Measurements from ENCODE around the gene UQCC3. TPM values are rescaled to one million over a fixed set of nuclear protein-coding genes. Genes with fewer than 3 reads are reported as not detected.

UQCC3 gene, protein sequence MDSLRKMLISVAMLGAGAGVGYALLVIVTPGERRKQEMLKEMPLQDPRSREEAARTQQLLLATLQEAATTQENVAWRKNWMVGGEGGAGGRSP
- 1 to 10 TPM; 4.0 to 6.3 (median 5.3) TPM for total RNA-seq
- long read RNA-seq, transcript UQCC3-201 (2 exons, 1,947 nt) = major isoform, 16 of 20 reads
- long read RNA-seq, partial matches to known transcripts = 2 of 20 reads
- long read RNA-seq, other reads (novel, unspliced or antisense) = 2 of 20 reads

DNA sequence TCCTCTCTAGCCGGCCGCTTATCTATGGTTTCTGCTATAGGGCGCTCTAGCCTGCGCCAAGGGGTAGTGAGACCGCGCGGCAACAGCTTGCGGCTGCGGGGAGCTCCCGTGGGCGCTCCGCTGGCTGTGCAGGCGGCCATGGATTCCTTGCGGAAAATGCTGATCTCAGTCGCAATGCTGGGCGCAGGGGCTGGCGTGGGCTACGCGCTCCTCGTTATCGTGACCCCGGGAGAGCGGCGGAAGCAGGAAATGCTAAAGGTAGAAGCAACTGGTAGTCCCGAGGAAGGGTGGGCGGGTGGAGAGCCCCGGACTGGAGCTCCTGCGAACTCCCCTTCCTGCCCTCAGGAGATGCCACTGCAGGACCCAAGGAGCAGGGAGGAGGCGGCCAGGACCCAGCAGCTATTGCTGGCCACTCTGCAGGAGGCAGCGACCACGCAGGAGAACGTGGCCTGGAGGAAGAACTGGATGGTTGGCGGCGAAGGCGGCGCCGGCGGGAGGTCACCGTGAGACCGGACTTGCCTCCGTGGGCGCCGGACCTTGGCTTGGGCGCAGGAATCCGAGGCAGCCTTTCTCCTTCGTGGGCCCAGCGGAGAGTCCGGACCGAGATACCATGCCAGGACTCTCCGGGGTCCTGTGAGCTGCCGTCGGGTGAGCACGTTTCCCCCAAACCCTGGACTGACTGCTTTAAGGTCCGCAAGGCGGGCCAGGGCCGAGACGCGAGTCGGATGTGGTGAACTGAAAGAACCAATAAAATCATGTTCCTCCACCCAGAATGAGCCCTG, at the start of gene UQCC3, which contains the start of gene LBHD1:
TSS of gene UQCC3 (plus strand) at position 66 of the 782 bp plus-strand sequence. CDS start at position 139, 73 bp downstream.
TSS of gene LBHD1 (minus strand) at position 660 of the 782 bp plus-strand sequence. CDS start 2,236 bp downstream, outside the sequence.
- WGBS (ENCODE audit: insufficient coverage, low coverage, low lambda C conversion rate, missing lambda C conversion rate) = 0% methylated on average over 26 of the region's 59 CpGs
- DNase-seq = peak; percentile 76 to 85 (median 83)
- ATAC-seq = peak; percentile 75 to 87 (median 82)
- intact Hi-C loops (cut with DNase I) = loop anchor here in 1 of 2 donors (10.0 kb wide), 1 partner anchor 57 kb away; the partner anchor contains the start of genes EML3 and ROM1
- Histone ChIP-seq H3K27me3 (no peaks in the 10 kb centered on the region), H3K36me3 (peaks cover 0 to 21% (median 0%) of the 10 kb centered on the region in 4 donors), H3K4me1 (peaks cover 0 to 49% (median 15%) of the 10 kb centered on the region in 4 donors), H3K27ac (peak within 1 kb of the TSS; percentile 80 to 90 (median 87)), H3K4me3 (peak within 1 kb of the TSS; percentile 80 to 97 (median 95)), H3K9me3 (no peaks in the 10 kb centered on the region)
- TF ChIP-seq, protein P1, sequence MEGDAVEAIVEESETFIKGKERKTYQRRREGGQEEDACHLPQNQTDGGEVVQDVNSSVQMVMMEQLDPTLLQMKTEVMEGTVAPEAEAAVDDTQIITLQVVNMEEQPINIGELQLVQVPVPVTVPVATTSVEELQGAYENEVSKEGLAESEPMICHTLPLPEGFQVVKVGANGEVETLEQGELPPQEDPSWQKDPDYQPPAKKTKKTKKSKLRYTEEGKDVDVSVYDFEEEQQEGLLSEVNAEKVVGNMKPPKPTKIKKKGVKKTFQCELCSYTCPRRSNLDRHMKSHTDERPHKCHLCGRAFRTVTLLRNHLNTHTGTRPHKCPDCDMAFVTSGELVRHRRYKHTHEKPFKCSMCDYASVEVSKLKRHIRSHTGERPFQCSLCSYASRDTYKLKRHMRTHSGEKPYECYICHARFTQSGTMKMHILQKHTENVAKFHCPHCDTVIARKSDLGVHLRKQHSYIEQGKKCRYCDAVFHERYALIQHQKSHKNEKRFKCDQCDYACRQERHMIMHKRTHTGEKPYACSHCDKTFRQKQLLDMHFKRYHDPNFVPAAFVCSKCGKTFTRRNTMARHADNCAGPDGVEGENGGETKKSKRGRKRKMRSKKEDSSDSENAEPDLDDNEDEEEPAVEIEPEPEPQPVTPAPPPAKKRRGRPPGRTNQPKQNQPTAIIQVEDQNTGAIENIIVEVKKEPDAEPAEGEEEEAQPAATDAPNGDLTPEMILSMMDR (IDR thresholded peaks at IDR 0.05) = no peak
- TF ChIP-seq POLR2A (IDR thresholded peaks at IDR 0.05) = peak; percentile 67

DNA sequence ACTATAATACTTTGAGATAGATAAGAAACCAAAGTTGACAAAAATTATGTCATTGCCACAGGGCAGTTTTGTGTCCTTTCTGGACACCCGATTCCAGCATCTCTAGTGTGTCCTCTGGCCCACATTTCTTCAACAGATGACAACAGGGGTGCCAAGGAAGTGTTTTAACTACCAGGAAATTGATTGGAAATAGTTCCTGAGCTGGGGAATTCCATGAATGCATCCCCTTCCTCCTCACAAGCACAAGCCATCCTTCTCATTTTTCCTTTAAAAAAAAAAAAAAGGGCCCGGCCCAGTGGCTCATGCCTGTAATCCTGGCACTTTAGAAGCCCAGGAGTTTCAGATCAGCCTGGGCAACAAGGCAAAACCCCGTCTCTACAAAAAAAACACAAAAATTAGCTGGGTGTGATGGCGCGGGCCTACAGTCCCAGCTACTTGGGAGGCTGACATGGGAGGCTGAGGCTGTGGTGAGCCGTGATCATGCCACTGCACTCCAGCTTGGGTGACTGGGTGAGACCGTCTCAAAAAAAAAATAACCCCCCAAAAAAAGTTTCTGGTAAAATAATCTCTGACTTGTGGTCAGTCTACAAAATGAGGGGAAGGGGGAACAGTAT, 48.9 kb upstream of the UQCC3 start:
- ATAC-seq = no peak

DNA sequence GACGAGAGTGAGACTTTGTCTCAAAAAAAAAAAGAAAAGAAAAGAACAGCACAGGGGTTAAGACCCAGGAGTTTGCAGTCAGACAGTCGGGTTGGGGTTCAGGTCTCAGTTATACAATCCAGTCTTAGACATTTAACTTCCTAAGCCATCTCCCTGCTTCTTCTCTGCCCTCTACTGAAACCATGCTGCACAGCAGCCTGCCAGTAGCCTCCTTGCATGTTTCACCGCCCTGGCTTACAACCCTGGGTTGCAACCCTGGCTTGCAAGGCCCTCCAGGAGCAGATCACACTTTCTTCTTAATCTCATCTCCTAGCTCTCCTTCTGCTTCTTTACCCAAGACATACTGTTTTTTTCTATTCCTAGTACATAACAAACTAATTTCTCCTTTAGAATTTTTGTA, 43.8 kb upstream of the UQCC3 start:
- DNase-seq = no peak
- intact Hi-C loops (cut with DNase I) = no loop called here
- TF ChIP-seq, protein P1 (IDR thresholded peaks at IDR 0.05) = no peak
- no peak for TF ChIP-seq POLR2A (IDR thresholded peaks at IDR 0.05)
- H3K4me3 ChIP-seq = no peak overlapping the region
- H3K4me1 ChIP-seq = no peaks in the 10 kb centered on the region
- 86% methylated on average over 3 of the region's 3 CpGs for WGBS (ENCODE audit: insufficient coverage, low coverage, low lambda C conversion rate, missing lambda C conversion rate)
- peak in 1 of 4 donors; percentile 15 for ATAC-seq
- no peaks in the 10 kb centered on the region for H3K9me3 ChIP-seq
- peaks cover 10 to 78% (median 42%) of the 10 kb centered on the region in 4 donors for H3K36me3 ChIP-seq
- H3K27me3 ChIP-seq = no peaks in the 10 kb centered on the region
- no peak overlapping the region for H3K27ac ChIP-seq

More for the DNA sequence above, 48.9 kb upstream of the UQCC3 start:
- H3K36me3 ChIP-seq = peaks cover 0 to 27% (median 13%) of the 10 kb centered on the region in 4 donors
- peaks cover 0 to 8% (median 4%) of the 10 kb centered on the region in 4 donors for H3K4me1 ChIP-seq
- intact Hi-C loops (cut with DNase I) = no loop called here
- TF ChIP-seq, protein P1 (IDR thresholded peaks at IDR 0.05) = no peak
- TF ChIP-seq POLR2A (IDR thresholded peaks at IDR 0.05) = no peak
- no peaks in the 10 kb centered on the region for H3K27me3 ChIP-seq
- H3K4me3 ChIP-seq = peak overlapping the region in 2 of 3 donors; percentile 74 to 76
- no peaks in the 10 kb centered on the region for H3K9me3 ChIP-seq
- 71% methylated on average over 5 of the region's 7 CpGs for WGBS (ENCODE audit: insufficient coverage, low coverage, low lambda C conversion rate, missing lambda C conversion rate)
- no peak for DNase-seq
- peak overlapping the region; percentile 60 to 76 (median 61) for H3K27ac ChIP-seq

DNA sequence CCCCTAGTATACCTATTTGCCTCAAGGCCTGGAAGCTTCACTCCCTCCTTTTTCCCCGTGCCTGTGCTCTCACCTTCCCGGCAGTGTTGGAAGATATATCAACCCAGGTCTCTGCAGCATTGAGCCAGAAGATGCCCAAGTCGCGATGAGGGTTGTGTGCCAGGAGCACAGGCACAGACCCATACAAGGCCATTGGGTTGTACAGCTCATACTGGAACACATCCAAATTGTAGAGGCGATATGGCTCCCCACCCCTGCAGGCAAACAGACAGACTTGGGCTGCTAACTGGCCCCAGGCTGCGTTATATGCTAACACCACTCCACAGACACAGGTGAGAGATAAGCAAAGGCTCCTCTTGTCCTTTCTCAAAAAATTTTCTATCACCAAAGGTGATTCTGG, 39.0 kb upstream of the UQCC3 start:
- H3K9me3 ChIP-seq = no peaks in the 10 kb centered on the region
- no peak for DNase-seq
- intact Hi-C loops (cut with DNase I) = no loop called here
- no peaks in the 10 kb centered on the region for H3K4me1 ChIP-seq
- TF ChIP-seq, protein P1 (IDR thresholded peaks at IDR 0.05) = no peak
- no peak for TF ChIP-seq POLR2A (IDR thresholded peaks at IDR 0.05)
- H3K27me3 ChIP-seq = no peaks in the 10 kb centered on the region
- ATAC-seq = no peak
- 72% methylated on average over 2 of the region's 6 CpGs for WGBS (ENCODE audit: insufficient coverage, low coverage, low lambda C conversion rate, missing lambda C conversion rate)
- no peak overlapping the region for H3K27ac ChIP-seq
- H3K4me3 ChIP-seq = no peak overlapping the region
- H3K36me3 ChIP-seq = peaks cover 18 to 99% (median 55%) of the 10 kb centered on the region in 4 donors
